HG02623 (cell line): ENCODE results near the gene PLCXD1.
"Not testable (repeated sequence)": the region's sequence is repeated elsewhere in the genome, so short reads cannot be mapped to it uniquely, and the experiment has no call there.

Experiments used
- ATAC-seq: cut with Tn5 transposase; IDR thresholded peaks from one replicate; pipeline ENCODE4 v1.9.1; 2021; ENCODE audit warnings: moderate library complexity; ENCODE audit not compliant: unreplicated experiment

PLCXD1 gene

GRCh38 chrX:316351-317325, 35.5 kb downstream of the PLCXD1 start:
- no peak for ATAC-seq

GRCh38 chrX:317424-318067, 36.4 kb downstream of the PLCXD1 start:
- ATAC-seq = no peak

- ATAC-seq = peak; percentile 55
Measured at GRCh38 chrX:318068-318738, 37.0 kb downstream of the PLCXD1 start.

- peak; percentile 79 for ATAC-seq
Measured at GRCh38 chrX:318739-319578, 37.8 kb downstream of the PLCXD1 start, which contains the start of gene GTPBP6. TSS of gene GTPBP6 (minus strand) at chrX:318796. CDS start at chrX:318787, 9 bp downstream.

- no peak for ATAC-seq
Measured at GRCh38 chrX:319579-320125, 38.5 kb downstream of the PLCXD1 start.

- ATAC-seq = no peak
Measured at GRCh38 chrX:320126-320783, 39.1 kb downstream of the PLCXD1 start.

GRCh38 chrX:323721-324628, 42.8 kb downstream of the PLCXD1 start:
- ATAC-seq = no peak

GRCh38 chrX:324664-325063, 43.5 kb downstream of the PLCXD1 start:
- not testable (repeated sequence) for ATAC-seq

GRCh38 chrX:327660-328126, 46.5 kb downstream of the PLCXD1 start:
- no peak for ATAC-seq

- no peak for ATAC-seq
Measured at GRCh38 chrX:329291-329910, 48.2 kb downstream of the PLCXD1 start.

- ATAC-seq = not testable (repeated sequence)
Measured at GRCh38 chrX:330141-330725, 49.1 kb downstream of the PLCXD1 start.

GRCh38 chrX:330726-331150, 49.6 kb downstream of the PLCXD1 start:
- no peak for ATAC-seq

GRCh38 chrX:331151-331824, 50.1 kb downstream of the PLCXD1 start:
- ATAC-seq = no peak

- ATAC-seq = no peak
Measured at GRCh38 chrX:331825-332495, 50.8 kb downstream of the PLCXD1 start.

- ATAC-seq = no peak
Measured at GRCh38 chrX:332496-332860, 51.3 kb downstream of the PLCXD1 start.

GRCh38 chrX:332916-333610, 51.9 kb downstream of the PLCXD1 start:
- ATAC-seq = no peak
